ENCODE results near the gene TRAPPC12.

The TRAPPC12 gene

DNA sequence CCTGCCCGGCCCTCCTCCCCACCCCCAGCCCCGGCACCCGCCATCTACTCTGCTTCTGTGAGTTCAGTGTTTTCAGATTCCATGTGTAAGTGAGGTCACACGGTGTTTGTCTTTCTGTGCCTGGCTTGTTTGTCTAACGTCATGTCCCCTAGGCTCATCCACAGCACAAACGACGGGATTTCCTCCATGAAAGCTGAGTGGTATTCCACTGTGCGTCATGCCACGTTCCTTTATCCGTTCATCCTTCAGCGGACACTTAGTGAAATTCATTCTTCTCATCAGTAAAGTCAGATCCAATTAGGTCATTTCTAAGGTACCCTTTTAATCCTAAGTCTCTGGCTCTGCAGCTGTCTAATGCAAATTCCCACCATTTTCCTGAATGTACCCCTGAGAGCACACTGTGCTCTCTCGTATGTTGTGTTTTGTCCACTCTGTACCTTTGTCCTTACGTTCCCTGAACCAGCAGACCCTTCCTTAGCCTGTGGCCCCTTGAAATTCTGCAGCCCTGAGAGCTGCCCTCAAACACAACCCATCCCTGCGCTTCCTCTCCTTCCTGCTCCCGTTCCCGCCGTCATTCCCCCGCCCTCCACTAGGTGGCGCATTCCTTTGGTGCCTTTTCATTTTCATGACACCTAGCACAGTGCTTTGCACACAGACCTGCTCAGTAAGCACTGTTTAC is 44.1 kb downstream of the TRAPPC12 start:
- H3K4me3 ChIP-seq (ENCODE audit: low read depth, low read length), result no peak overlapping the region
- TF ChIP-seq, protein P1, sequence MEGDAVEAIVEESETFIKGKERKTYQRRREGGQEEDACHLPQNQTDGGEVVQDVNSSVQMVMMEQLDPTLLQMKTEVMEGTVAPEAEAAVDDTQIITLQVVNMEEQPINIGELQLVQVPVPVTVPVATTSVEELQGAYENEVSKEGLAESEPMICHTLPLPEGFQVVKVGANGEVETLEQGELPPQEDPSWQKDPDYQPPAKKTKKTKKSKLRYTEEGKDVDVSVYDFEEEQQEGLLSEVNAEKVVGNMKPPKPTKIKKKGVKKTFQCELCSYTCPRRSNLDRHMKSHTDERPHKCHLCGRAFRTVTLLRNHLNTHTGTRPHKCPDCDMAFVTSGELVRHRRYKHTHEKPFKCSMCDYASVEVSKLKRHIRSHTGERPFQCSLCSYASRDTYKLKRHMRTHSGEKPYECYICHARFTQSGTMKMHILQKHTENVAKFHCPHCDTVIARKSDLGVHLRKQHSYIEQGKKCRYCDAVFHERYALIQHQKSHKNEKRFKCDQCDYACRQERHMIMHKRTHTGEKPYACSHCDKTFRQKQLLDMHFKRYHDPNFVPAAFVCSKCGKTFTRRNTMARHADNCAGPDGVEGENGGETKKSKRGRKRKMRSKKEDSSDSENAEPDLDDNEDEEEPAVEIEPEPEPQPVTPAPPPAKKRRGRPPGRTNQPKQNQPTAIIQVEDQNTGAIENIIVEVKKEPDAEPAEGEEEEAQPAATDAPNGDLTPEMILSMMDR (IDR thresholded peaks at IDR 0.05; ENCODE audit: control insufficient read depth, extremely low read depth, insufficient read depth), result peak; percentile 87
- no peak for DNase-seq (ENCODE audit: low read depth)

DNA sequence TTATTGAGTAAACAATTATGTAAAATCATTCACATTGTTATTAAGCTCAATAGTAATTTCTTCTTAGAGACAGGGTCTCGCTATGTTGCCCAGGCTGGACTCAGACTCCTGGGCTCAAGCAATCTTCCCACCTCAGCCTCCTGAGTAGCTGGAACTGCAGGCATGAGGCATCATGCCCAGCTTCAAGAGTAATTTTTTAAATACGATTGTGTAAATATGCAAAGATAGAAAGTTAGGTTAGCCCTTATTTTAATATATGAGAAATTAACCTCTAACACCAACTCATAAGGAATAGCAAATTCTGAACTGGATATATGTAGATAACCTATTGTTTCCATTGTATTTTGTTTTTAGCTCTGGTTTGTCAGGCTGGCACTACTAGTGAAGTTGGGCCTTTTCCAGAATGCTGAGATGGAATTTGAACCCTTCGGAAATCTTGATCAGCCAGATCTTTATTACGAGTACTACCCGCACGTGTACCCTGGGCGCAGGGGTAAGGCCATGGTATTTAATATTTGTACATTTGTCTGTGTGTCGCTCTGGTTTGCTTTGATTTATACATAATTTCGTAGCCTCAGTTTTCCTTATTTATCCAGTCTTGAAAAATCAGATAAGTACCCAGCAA is 44.8 kb downstream of the TRAPPC12 start:
- H3K4me3 ChIP-seq (ENCODE audit: low read depth, low read length), result no peak overlapping the region
- DNase-seq (ENCODE audit: low read depth), result no peak
- TF ChIP-seq, protein P1 (IDR thresholded peaks at IDR 0.05; ENCODE audit: control insufficient read depth, extremely low read depth, insufficient read depth), result no peak

DNA sequence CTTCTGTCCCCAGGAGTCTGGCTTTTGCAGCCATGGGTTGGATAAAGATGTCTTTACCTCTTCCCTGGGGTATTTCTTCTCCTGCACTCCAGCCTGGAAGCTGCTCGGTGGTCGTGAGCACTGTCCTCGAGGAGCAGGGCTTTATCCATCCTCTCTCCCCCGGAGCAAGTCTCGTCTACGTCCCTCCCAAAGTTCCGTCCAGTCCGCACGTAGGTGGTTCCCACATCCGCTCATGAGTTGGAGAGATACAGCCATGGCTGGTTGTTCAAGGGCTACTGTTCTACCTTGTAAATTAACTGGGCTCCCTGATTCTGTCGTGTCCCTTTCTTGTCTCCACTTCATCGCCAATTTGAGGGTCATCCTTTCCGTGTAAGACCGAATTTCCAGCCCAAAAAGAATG is 47.1 kb downstream of the TRAPPC12 start:
- H3K4me3 ChIP-seq (ENCODE audit: low read depth, low read length), result no peak overlapping the region
- DNase-seq (ENCODE audit: low read depth), result no peak
- TF ChIP-seq, protein P1 (IDR thresholded peaks at IDR 0.05; ENCODE audit: control insufficient read depth, extremely low read depth, insufficient read depth), result no peak

DNA sequence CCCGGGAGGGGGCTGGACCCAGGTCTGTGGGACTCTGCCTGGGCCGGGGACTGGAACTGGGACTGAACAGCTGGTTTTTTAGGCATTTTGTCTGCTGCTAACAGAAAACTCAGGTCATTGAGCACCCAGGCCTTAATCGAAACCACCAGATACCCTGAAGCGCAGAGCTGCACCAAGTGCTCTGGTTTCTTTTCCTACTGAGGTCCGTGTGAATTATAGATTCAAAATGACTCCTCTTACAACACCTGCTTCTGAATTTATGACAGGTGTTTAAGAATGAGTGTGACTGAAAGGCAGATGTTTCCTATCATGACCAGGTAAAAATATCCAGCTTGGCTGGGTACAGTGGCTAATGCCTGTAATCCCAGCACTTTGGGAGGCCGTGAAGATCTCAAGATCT is 47.8 kb downstream of the TRAPPC12 start:
- H3K4me3 ChIP-seq (ENCODE audit: low read depth, low read length), result no peak overlapping the region
- TF ChIP-seq, protein P1 (IDR thresholded peaks at IDR 0.05; ENCODE audit: control insufficient read depth, extremely low read depth, insufficient read depth), result no peak
- DNase-seq (ENCODE audit: low read depth), result no peak

DNA sequence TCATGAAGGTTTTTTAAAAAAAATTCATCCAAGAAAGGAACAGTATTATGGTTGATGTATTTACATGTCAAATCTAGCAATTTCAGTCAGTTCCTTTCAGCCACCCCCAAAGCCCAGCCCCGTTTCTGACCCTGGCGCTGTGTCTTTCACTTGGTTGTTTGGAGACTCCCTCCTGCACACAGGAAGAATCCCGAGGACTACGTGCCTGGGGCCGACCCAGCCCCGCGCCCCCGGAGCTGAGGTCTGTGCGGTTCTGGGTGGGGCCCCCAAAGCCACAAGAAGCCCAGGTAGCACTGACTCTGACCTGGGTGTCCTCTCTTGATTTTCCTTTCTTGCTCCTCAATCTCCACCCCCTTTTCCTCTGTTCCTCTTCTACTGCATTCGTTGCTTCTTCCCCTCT is 49.1 kb downstream of the TRAPPC12 start:
- no peak overlapping the region for H3K4me3 ChIP-seq (ENCODE audit: low read depth, low read length)
- no peak for DNase-seq (ENCODE audit: low read depth)
- TF ChIP-seq, protein P1 (IDR thresholded peaks at IDR 0.05; ENCODE audit: control insufficient read depth, extremely low read depth, insufficient read depth), result no peak

DNA sequence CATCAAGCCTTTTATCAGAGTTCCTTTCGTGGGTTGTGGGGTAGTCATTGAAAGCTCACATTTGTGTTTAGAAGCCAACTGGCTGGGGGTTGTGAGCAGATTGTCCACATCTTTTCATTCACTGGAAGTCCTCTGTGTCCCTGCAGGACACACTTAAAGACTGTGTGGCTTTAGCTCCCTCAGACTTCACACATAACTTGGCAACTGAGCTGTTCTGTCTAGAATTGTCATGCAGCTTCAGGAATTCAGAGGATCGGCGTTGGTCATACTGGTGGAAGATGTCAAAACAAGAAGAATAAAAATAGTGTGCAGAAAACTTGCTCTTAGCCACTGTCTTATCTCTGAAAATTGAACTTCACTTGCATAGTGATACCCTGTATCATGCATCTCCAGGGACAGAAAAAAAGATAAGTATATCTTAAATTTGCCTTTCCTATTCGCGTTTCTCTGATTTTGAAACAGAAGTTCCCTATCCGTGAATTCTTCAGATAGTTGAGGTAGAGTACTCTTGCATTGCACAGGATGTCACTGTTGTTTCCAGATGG is 49.6 kb downstream of the TRAPPC12 start:
- no peak for DNase-seq (ENCODE audit: low read depth)
- TF ChIP-seq, protein P1 (IDR thresholded peaks at IDR 0.05; ENCODE audit: control insufficient read depth, extremely low read depth, insufficient read depth), result no peak
- H3K4me3 ChIP-seq (ENCODE audit: low read depth, low read length), result no peak overlapping the region
